GM03348 (cell line): Measurements from ENCODE around the gene DNAJC18.

Experiments used
- DNase-seq: peaks from one replicate; pipeline ENCODE4 v3.0.0; 2012; ENCODE audit warnings: low spot score

DNAJC18 gene

GRCh38 chr5:139363937-139364336 lies 75.4 kb downstream of the DNAJC18 start:
- no peak for DNase-seq

- no peak for DNase-seq
Observed at GRCh38 chr5:139361835-139362429, 77.4 kb downstream of the DNAJC18 start.

GRCh38 chr5:139360384-139360783 lies 78.9 kb downstream of the DNAJC18 start:
- DNase-seq = no peak
